ENCODE data around the gene EPHB1.

DNA sequence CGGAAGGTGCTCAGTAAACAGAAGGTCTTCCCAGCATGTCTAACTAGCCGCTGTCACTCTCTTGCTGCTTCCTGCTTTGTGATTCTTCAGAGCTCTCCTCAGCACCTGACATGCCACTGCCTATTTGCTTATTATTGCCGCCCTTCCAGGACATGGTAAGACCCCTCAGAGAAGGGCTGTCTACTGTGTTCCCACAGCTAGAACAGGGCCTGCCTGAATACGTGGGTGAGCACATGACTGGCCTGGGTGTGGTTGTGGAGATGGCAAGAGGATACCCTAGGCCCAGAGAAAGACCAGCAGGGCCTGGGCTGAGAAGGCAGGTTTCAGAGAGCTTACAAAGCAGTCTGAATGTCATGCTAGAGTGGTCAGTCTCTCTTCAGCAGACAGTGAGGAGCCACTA, 2.4 kb upstream of the EPHB1 start:
- TF ChIP-seq ZNF565 (CRISPR knock-in tag; conservative IDR thresholded peaks at IDR 0.05; ENCODE audit: low read depth) (no peak), ZNF8 (CRISPR knock-in tag; IDR thresholded peaks at IDR 0.05) (no peak)

Measured in SK-N-SH treated with all-trans-retinoic acid at 6 μM for 48 hours (cell line).